A172 (cell line): ENCODE data around the gene SLC38A8. TPM values are rescaled to one million over a fixed set of nuclear protein-coding genes. Genes with fewer than 3 reads are reported as not detected.

Experiments
- DNase-seq: peaks from one replicate; pipeline ENCODE4 v3.0.0-alpha.2; 2015; ENCODE audit warnings: low spot score
- total RNA-seq: library from RNA; depleted of rRNA; stranded (reverse); fragments of >200 nt; shearing (Covaris generic); gene quantifications from 2 replicates; pipeline ENCODE4 v1.2.3, GENCODE V29; 2014

SLC38A8 gene
- total RNA-seq, 1 experiment from 2014 or later: not detected

- no peak for DNase-seq
Observed at GRCh38 chr16:84032458-84033178, 10.0 kb downstream of the SLC38A8 start.

DNA sequence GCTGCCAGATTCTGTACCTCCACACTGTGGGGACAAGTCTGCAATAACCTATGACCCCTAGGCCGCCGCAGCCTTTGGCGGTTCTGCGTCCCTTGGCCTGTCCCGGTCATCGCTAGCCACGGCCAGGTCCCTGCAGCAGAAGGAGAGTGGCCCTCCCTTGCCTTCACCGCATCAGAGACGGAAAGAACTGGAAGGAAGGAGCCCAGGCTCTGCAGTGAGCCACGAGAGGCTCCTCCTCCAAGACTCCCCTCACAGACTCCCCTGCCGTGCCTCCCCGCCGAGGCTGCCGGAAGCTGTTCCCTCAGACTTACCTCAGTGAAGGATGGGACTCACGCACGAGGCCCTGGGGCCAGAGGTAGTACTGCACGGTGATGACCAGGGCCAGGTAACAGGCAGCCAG is 11.0 kb downstream of the SLC38A8 start:
- no peak for DNase-seq

DNA sequence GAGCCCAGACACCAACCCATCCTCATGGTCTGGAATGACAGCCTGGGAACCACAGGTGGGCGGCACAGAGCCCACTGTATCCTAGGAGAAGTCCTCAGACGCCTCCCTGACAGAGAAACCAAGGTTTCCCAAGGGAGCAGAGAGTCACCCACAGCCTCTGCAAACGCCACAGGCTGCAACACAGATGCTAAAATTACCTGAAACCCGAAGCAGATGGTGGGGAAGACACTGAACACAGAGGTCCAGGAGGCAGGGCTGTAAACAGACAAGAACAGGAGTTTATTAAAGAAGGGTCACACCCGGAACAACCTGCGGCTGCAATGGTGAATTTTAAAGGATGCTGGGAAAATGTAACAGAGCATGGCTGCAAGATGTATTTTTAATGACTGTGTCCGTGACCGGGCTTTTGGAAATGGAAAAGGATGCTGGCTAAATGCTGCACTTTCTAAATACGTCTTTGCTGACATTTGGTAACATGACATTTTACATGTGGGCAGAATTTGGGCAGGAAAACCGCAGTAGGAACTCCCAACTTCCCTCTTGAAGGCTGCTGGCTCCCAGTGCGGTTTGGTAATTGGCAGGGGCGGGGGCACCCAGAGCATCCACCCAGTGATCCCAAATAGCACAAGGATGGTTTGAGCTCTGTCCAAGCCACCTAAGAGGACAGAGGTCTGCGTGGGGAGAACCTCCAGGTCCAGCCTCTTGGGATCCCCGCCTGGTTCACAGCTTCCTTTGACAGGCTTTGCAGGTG is 13.1 kb downstream of the SLC38A8 start:
- no peak for DNase-seq

DNA sequence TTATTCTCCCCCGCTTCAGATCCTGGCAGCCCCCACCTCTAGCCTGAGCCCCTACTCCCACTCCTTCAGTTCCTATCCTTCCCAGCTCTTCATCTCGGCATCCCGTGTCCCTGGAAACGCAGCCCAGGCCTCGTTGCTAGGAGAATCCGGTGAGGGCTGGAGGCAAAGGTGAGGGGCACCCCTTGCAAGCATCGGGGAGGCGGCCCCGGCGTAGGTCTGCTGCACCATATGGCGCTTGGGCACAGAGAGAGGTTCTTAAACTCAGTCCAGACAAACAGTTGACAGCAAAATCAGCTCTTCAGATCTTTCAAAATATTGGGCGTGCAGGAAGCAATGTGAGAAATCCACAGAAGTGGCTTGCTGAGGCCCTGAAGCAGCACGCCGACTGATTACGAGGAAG is 15.0 kb downstream of the SLC38A8 start:
- no peak for DNase-seq

DNA sequence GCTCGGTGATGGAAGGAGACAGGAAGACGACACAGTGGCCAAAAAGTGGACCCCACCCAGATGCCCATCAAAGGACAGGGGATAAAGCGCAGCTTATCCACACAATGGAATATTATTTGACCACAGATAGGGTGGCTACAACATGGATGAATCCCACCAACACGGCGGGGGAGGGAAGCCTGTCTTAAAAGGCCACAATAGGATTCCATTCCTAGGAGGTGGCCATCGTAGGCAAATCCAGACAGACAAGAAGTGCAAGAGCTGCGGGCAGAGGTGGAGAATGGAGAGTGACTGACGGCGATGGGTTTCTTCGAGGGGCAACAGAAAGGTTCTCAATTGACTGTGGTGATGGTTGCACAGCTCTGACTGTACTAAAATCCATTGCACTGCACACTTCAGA is 16.0 kb downstream of the SLC38A8 start:
- DNase-seq: no peak

- DNase-seq: peak; percentile 74
Observed at GRCh38 chr16:84024854-84025253, 17.7 kb downstream of the SLC38A8 start.

DNA sequence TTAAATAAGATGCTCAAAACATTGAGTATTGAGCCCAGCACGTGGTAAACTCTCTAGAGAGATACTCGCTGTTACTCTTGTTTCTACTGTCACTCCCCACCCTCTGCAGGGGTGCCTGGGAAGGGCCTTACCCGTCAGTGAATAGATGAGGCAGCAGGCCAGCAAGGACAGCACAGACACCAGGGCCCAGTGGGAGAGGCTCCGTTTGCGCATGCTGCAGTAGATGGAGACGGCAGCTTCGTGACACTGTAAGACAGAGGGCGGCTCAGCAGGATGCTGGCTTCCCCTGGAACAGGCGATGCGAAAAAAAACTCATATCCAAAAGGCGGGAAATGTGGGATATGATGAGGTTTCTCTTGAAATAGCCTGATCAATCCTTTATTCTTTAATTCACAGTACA is 20.0 kb downstream of the SLC38A8 start:
- no peak for DNase-seq

DNA sequence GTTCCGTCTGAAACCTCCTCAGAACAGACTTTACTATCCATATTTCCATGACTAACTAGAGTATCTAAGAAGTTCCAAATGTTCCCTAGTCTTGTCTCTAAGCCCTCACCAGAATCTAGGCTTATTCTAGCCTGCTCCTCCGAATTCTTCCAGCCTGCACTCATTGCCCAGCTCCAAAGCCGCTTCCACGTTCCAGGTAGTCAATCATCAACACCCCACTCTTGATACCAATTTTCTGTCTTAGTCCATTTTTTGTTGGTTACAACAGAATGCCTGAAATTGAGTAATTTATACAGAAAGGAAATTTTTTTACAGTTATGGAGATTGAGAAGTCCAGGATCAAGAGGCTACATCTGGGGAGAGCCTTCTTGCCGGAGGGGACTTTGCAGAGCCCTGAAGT is 21.1 kb downstream of the SLC38A8 start:
- DNase-seq: no peak

- no peak for DNase-seq
Observed at GRCh38 chr16:84020353-84020752, 22.2 kb downstream of the SLC38A8 start.

- DNase-seq: no peak
Observed at GRCh38 chr16:84018710-84019109, 23.9 kb downstream of the SLC38A8 start.

GRCh38 chr16:84016477-84016876 is 26.1 kb downstream of the SLC38A8 start:
- no peak for DNase-seq

- DNase-seq: no peak
Observed at GRCh38 chr16:84015399-84015798, 27.2 kb downstream of the SLC38A8 start.

- DNase-seq: no peak
Observed at GRCh38 chr16:84014570-84015327, 27.8 kb downstream of the SLC38A8 start.

- DNase-seq: peak; percentile 97
Observed at GRCh38 chr16:84013787-84014569, 28.6 kb downstream of the SLC38A8 start.

DNA sequence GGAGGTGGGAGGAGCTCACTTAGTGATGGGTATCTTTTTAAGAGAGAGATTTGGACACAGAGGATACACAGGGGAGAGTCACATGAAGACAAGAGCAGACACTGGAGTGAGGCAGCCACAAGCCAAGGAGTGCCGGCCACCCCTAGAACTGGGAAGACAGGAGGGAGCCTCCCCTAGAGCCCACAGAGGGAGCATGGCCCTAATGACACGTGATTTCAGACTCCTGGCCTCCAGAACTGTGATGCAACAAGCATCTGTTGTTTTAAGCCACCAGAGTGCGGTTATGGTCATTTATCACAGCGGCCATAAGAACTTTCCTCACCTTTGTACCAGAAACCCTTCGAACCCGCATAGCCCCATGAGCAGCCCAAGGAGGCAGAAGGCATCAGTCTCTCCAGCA is 33.3 kb downstream of the SLC38A8 start:
- no peak for DNase-seq

- no peak for DNase-seq
Observed at GRCh38 chr16:84007965-84008364, 34.6 kb downstream of the SLC38A8 start.

GRCh38 chr16:84007520-84007919 is 35.1 kb downstream of the SLC38A8 start:
- DNase-seq: no peak

DNA sequence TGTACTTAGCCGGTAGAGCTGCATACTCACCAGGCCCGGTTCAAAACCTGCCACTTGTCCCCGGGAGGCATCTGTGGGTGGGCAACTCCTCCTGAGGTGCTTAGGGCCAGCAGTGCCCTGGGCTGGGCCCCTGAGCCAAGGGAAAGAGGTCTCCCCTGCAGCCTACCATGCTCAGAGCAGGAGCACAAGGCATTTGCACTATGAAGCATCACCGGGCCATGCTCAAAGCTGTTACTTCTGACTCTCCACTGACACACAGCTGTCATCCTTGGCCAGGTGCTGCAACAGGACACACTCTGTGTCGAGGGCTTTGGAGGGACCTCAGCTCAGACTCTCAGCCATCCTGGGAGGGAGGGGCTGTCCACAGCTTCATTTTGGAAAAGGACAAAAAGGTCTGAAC is 37.2 kb downstream of the SLC38A8 start:
- DNase-seq: no peak

DNA sequence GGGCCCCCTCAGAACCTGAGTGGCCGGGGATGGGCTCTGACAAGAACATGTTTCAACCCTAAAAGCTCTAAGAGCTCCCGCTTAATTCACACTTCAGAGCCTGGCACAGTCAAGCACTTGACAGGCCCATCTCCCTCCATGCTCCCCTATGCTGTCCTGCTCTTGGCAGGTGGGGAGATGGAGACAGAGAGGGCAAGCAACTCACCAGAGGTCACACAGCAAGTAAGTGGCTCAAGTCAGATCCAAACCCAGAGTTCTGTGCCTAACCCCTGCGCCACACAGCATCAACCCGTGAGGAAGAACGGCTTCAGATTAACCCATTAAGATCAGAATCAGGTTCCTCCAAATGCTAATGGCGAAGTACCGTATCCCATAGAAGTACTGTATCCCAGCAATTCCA is 38.2 kb downstream of the SLC38A8 start:
- DNase-seq: no peak

DNA sequence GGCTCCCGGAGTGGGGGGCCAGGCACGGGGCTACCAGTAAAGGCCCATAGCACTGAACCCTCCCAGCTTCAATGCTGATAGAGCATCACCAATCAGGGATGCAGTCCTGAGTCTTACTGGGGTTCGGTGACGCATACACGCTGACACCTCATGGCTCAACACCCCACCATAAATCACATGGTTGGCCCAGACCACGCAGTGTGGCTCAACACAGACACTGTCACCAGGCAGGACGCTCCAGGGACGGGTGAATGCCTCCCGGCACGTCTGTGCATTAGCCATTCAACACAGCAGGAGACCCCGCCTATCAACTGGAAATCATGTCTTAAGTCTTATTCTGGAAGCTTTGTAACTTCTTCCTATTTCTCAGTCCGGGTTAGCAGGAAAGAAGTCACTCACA is 39.6 kb downstream of the SLC38A8 start:
- DNase-seq: no peak

GRCh38 chr16:84001726-84002125 is 40.9 kb downstream of the SLC38A8 start:
- no peak for DNase-seq
